ENCODE results near the gene ERRFI1. TPM values are rescaled to one million over a fixed set of nuclear protein-coding genes. Genes with fewer than 3 reads are reported as not detected.
"Not testable (repeated sequence)": the region's sequence is repeated elsewhere in the genome, so short reads cannot be mapped to it uniquely, and the experiment has no call there.

The ERRFI1 gene
- total RNA-seq, 1 experiment from 2014 or later = 44.4 TPM

DNA sequence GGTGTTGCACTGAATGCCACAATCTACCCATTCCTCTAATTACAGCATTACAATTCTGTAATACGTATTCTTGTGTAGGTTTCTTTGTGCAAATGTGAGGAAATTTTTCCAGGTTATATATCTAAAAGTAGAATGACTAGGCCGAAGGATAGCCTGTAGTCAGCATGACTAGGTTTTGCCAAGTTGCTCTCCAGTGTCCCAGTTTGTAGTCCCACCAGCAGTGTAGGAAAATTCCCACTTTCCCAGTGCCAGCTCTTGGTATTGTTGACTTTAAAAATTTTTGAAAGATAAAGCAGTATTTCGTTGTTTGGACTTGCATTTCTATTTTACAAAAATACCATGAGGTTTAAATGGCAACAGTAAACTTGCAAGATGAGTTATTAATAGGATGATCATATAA, 61.6 kb downstream of the ERRFI1 start:
- no peaks in the 10 kb centered on the region for H3K27me3 ChIP-seq (replicated peaks; ENCODE audit: insufficient read depth, low read depth, low read length, poor library complexity)
- H3K36me3 ChIP-seq (ENCODE audit: insufficient read depth, low read length, poor library complexity, severe bottlenecking) = peaks cover 64% of the 10 kb centered on the region
- intact Hi-C loops (cut with micrococcal nuclease; ENCODE audit: unreplicated experiment) = loop anchor here (10.0 kb wide), 1 partner anchor 60 kb away; no protein-coding TSS in a partner anchor
- no peak for TF ChIP-seq EZH2 (IDR thresholded peaks at IDR 0.05; ENCODE audit: borderline replicate concordance, low read depth, low read length, poor library complexity, severe bottlenecking)
- TF ChIP-seq, protein P1, sequence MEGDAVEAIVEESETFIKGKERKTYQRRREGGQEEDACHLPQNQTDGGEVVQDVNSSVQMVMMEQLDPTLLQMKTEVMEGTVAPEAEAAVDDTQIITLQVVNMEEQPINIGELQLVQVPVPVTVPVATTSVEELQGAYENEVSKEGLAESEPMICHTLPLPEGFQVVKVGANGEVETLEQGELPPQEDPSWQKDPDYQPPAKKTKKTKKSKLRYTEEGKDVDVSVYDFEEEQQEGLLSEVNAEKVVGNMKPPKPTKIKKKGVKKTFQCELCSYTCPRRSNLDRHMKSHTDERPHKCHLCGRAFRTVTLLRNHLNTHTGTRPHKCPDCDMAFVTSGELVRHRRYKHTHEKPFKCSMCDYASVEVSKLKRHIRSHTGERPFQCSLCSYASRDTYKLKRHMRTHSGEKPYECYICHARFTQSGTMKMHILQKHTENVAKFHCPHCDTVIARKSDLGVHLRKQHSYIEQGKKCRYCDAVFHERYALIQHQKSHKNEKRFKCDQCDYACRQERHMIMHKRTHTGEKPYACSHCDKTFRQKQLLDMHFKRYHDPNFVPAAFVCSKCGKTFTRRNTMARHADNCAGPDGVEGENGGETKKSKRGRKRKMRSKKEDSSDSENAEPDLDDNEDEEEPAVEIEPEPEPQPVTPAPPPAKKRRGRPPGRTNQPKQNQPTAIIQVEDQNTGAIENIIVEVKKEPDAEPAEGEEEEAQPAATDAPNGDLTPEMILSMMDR (conservative IDR thresholded peaks at IDR 0.05; ENCODE audit: low read depth, low read length) = no peak
- CTCF ChIA-PET = no interaction called here
- no peak overlapping the region for H3K27ac ChIP-seq (ENCODE audit: low read depth, low read length, poor library complexity, severe bottlenecking)
- POLR2A ChIA-PET (ENCODE audit: low non-redundant PET) = no interaction called here
- no peak overlapping the region for H3K4me3 ChIP-seq (ENCODE audit: low read depth, low read length, poor library complexity, severe bottlenecking)
- DNase-seq (ENCODE audit: low spot score) = no peak
- BruUV-seq (replicated peaks) = no TSS peak
- no peaks in the 10 kb centered on the region for H3K9me3 ChIP-seq (ENCODE audit: low read depth, low read length, poor library complexity, severe bottlenecking)
- H3K4me1 ChIP-seq (ENCODE audit: insufficient read depth, low read length, poor library complexity, severe bottlenecking) = no peaks in the 10 kb centered on the region

DNA sequence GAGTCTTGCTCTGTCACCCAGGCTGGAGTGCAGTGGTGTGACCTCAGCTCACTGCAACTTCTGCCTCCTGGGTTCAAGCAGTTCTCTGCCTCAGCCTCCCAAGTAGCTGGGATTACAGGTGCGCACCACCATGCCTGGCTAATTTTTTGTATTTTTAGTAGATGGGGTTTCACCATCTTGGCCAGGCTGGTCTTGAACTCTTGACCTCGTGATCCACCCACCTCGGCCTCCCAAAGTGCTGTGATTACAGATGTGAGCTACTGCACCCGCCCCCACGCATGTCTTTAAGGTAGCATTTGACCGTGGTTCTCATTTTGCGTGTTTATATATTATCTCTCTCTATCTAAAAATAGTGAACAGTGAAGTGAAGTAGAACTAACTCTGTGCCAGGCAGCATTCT, 62.3 kb downstream of the ERRFI1 start:
- H3K27ac ChIP-seq (ENCODE audit: low read depth, low read length, poor library complexity, severe bottlenecking); CTCF ChIA-PET; H3K27me3 ChIP-seq (replicated peaks; ENCODE audit: insufficient read depth, low read depth, low read length, poor library complexity); DNase-seq (ENCODE audit: low spot score); POLR2A ChIA-PET (ENCODE audit: low non-redundant PET); H3K4me3 ChIP-seq (ENCODE audit: low read depth, low read length, poor library complexity, severe bottlenecking); H3K4me1 ChIP-seq (ENCODE audit: insufficient read depth, low read length, poor library complexity, severe bottlenecking); BruUV-seq (replicated peaks); H3K9me3 ChIP-seq (ENCODE audit: low read depth, low read length, poor library complexity, severe bottlenecking): not testable (repeated sequence)
- intact Hi-C loops (cut with micrococcal nuclease; ENCODE audit: unreplicated experiment) = loop anchor here (10.0 kb wide), 1 partner anchor 59 kb away; no protein-coding TSS in a partner anchor
- H3K36me3 ChIP-seq (ENCODE audit: insufficient read depth, low read length, poor library complexity, severe bottlenecking) = peaks cover 58% of the 10 kb centered on the region

DNA sequence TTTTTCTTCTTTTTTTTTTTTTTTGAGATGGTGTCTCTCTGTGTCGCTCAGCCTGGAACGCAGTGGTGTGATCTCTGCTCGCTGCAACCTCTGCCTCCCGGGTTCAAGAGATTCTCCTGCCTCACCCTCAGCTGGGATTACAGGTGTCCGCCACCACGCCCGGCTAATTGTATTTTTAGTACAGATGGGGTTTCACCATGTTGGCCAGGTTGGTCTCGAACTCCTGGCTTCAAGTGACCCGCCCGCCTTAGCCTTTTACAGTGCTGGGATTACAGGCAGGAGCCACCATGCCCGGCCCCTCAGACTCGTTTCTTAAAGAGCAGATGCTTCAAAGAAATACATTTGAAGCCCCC, 62.8 kb downstream of the ERRFI1 start:
- POLR2A ChIA-PET (ENCODE audit: low non-redundant PET); CTCF ChIA-PET; H3K9me3 ChIP-seq (ENCODE audit: low read depth, low read length, poor library complexity, severe bottlenecking); BruUV-seq (replicated peaks); H3K4me1 ChIP-seq (ENCODE audit: insufficient read depth, low read length, poor library complexity, severe bottlenecking); H3K27me3 ChIP-seq (replicated peaks; ENCODE audit: insufficient read depth, low read depth, low read length, poor library complexity); H3K4me3 ChIP-seq (ENCODE audit: low read depth, low read length, poor library complexity, severe bottlenecking); DNase-seq (ENCODE audit: low spot score); H3K27ac ChIP-seq (ENCODE audit: low read depth, low read length, poor library complexity, severe bottlenecking): not testable (repeated sequence)
- H3K36me3 ChIP-seq (ENCODE audit: insufficient read depth, low read length, poor library complexity, severe bottlenecking) = peaks cover 53% of the 10 kb centered on the region
- intact Hi-C loops (cut with micrococcal nuclease; ENCODE audit: unreplicated experiment) = loop anchor here (10.0 kb wide), 1 partner anchor 59 kb away; no protein-coding TSS in a partner anchor

DNA sequence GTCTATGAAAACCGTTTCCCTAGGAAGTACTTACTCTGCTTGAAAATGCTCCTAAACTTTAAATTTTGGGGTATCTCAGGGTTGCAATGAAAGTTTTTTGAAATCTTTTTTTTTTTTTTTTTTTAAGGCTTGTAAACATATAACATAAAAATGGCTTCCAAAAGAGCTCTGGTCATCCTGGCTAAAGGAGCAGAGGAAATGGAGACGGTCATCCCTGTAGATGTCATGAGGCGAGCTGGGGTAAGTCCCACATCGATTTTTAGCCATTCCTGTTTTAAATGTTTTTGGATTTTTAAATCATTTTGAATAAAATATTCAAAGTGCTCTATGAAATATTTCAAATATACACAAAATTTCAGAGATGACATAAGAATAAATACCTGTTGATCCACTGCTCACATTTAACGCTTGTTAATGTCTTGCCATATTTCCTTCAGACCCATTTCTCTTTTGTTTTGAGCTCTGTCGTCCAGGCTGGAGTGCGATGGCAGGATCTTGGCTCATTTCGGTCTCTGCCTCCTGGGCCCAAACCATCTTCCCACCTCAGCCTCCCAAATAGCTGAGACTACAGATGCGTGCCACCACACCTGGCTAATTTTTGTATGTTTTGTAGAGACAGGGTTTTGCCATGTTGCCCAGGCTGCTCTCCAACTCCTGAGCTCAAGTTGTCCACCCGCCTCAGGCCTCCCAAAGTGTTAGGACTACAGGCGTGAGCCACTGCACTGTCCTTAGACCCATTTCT, 63.3 kb downstream of the ERRFI1 start:
- Histone ChIP-seq H3K36me3 (ENCODE audit: insufficient read depth, low read length, poor library complexity, severe bottlenecking) (peaks cover 50% of the 10 kb centered on the region), H3K27me3 (replicated peaks; ENCODE audit: insufficient read depth, low read depth, low read length, poor library complexity) (no peaks in the 10 kb centered on the region), H3K4me3 (ENCODE audit: low read depth, low read length, poor library complexity, severe bottlenecking) (peak overlapping the region; percentile 75), H3K27ac (ENCODE audit: low read depth, low read length, poor library complexity, severe bottlenecking) (no peak overlapping the region), H3K4me1 (ENCODE audit: insufficient read depth, low read length, poor library complexity, severe bottlenecking) (no peaks in the 10 kb centered on the region), H3K9me3 (ENCODE audit: low read depth, low read length, poor library complexity, severe bottlenecking) (no peaks in the 10 kb centered on the region)
- TF ChIP-seq, protein P1 (conservative IDR thresholded peaks at IDR 0.05; ENCODE audit: low read depth, low read length) = no peak
- TF ChIP-seq EZH2 (IDR thresholded peaks at IDR 0.05; ENCODE audit: borderline replicate concordance, low read depth, low read length, poor library complexity, severe bottlenecking) = no peak
- ChIA-PET POLR2A (ENCODE audit: low non-redundant PET) (interaction anchor here (0.6 kb wide), 1 partner anchor 326 kb away, joined by 3 read pairs; no protein-coding TSS in a partner anchor), CTCF (interaction anchor here (0.6 kb wide), 1 partner anchor 1218 kb away, joined by 5 read pairs; no protein-coding TSS in a partner anchor)
- no TSS peak for BruUV-seq (replicated peaks)
- intact Hi-C loops (cut with micrococcal nuclease; ENCODE audit: unreplicated experiment) = loop anchor here (10.0 kb wide), 1 partner anchor 58 kb away; no protein-coding TSS in a partner anchor
- no peak for DNase-seq (ENCODE audit: low spot score)

Data from A673 (cell line).